ENCODE measurements around the gene PRPF6.

DNA sequence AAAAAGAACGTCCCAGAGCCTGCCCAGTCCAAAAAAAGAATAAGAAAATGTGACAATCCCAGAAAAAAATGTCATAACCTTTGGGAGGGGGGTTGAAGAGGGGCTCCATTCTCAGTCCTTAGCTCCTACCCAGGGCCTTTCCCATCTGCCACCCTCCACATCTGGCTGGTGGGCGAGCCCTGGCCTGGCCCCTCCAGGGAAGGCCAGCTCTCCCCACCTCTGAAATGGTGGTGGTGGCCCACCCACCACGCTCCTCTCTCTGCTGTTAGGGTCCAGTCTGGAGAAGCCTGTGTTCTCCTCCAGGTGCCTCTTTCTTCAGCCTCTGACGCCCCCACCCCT, 98.0 kb downstream of the PRPF6 start:
- TF ChIP-seq, protein P1, sequence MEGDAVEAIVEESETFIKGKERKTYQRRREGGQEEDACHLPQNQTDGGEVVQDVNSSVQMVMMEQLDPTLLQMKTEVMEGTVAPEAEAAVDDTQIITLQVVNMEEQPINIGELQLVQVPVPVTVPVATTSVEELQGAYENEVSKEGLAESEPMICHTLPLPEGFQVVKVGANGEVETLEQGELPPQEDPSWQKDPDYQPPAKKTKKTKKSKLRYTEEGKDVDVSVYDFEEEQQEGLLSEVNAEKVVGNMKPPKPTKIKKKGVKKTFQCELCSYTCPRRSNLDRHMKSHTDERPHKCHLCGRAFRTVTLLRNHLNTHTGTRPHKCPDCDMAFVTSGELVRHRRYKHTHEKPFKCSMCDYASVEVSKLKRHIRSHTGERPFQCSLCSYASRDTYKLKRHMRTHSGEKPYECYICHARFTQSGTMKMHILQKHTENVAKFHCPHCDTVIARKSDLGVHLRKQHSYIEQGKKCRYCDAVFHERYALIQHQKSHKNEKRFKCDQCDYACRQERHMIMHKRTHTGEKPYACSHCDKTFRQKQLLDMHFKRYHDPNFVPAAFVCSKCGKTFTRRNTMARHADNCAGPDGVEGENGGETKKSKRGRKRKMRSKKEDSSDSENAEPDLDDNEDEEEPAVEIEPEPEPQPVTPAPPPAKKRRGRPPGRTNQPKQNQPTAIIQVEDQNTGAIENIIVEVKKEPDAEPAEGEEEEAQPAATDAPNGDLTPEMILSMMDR (IDR thresholded peaks at IDR 0.05) = no peak
- TF ChIP-seq POLR2A (IDR thresholded peaks at IDR 0.05) = no peak
